ENCODE measurements around the gene OTOS. TPM values are rescaled to one million over a fixed set of nuclear protein-coding genes. Genes with fewer than 3 reads are reported as not detected.

The OTOS gene
- total RNA-seq, 2 experiments from 2014 or later: not detected

DNA sequence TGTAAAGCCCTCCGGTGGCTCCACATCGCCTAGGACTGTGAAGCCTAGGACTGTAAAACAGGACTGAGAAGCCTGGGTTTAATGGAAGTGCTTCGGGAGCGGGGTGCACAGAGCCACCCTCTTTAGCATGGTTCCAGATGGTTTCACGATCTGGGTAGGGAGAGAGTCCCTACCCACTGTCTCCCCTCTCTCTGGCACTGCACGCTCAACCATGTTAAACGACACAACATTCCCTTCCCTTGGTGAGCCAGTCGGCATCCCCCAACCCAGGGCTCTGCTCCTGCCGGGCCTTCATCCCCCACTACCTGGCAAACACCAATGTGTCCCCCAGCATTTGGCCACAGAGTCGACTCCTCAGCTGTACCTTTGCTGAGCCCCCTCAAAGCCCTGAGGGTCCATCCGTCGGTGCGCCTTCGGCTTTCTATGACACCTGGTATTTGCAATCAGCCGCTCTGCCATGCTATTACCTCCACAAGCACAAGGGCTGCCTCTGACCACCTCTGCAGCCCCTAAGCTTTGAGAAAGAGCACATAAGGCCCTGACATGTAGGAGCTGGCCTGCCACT, 5.4 kb downstream of the OTOS start:
- ChIA-PET POLR2A (no interaction called here), CTCF (ENCODE audit: unreplicated experiment) (no interaction called here)
- peaks cover 40% of the 10 kb centered on the region for H3K36me3 ChIP-seq (ENCODE audit: insufficient read depth, low read length)
- intact Hi-C loops (cut with micrococcal nuclease; ENCODE audit: unreplicated experiment): no loop called here
- H3K9me3 ChIP-seq (ENCODE audit: low read length): no peaks in the 10 kb centered on the region
- peak overlapping the region; percentile 99 for H3K4me2 ChIP-seq (ENCODE audit: low read length)
- no peaks in the 10 kb centered on the region for H3K9me2 ChIP-seq (ENCODE audit: insufficient read depth, low read length)
- peaks cover 17% of the 10 kb centered on the region for H3K4me1 ChIP-seq (ENCODE audit: insufficient read depth, low read length, poor library complexity, severe bottlenecking)
- peaks cover 20% of the 10 kb centered on the region for H3K79me2 ChIP-seq (ENCODE audit: insufficient read depth, low read depth, low read length)
- no peak overlapping the region for H3K27ac ChIP-seq (ENCODE audit: low read depth, low read length, poor library complexity, severe bottlenecking)
- peak overlapping the region; percentile 89 for H3K4me3 ChIP-seq (ENCODE audit: low read depth, low read length, poor library complexity, severe bottlenecking)
- TF ChIP-seq EZH2phosphoT487 (IDR thresholded peaks at IDR 0.05; ENCODE audit: borderline replicate concordance, low read depth, low read length): no peak
- TF ChIP-seq, protein P1, sequence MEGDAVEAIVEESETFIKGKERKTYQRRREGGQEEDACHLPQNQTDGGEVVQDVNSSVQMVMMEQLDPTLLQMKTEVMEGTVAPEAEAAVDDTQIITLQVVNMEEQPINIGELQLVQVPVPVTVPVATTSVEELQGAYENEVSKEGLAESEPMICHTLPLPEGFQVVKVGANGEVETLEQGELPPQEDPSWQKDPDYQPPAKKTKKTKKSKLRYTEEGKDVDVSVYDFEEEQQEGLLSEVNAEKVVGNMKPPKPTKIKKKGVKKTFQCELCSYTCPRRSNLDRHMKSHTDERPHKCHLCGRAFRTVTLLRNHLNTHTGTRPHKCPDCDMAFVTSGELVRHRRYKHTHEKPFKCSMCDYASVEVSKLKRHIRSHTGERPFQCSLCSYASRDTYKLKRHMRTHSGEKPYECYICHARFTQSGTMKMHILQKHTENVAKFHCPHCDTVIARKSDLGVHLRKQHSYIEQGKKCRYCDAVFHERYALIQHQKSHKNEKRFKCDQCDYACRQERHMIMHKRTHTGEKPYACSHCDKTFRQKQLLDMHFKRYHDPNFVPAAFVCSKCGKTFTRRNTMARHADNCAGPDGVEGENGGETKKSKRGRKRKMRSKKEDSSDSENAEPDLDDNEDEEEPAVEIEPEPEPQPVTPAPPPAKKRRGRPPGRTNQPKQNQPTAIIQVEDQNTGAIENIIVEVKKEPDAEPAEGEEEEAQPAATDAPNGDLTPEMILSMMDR (conservative IDR thresholded peaks at IDR 0.05; ENCODE audit: low read length): no peak
- no peak for DNase-seq (ENCODE audit: low spot score)
- H4K20me1 ChIP-seq (ENCODE audit: insufficient read depth, low read length): peaks cover 6% of the 10 kb centered on the region
- no peak overlapping the region for H2AFZ ChIP-seq (ENCODE audit: low read length)
- TSS peak; percentile 37 for BruUV-seq (replicated peaks)

DNA sequence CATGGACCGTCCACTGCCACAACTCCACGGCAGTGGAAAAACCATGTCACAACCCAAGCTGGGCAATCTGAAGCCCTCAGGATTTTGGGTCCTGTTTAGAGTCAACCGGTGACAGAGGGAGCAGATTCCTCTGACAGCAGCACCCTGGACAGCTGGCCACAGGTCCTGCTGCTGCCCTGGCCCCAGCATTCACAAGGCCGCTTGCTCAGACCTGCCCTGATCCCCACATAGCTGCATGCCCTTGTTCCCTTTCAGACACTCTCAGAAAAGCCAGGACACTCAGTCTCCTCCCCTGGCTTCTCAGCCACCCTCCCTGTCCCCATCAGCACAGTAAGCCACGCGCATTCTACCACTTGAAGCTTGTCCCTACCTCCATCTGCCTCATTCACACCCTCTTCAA, 6.0 kb downstream of the OTOS start:
- POLR2A ChIA-PET: no interaction called here

DNA sequence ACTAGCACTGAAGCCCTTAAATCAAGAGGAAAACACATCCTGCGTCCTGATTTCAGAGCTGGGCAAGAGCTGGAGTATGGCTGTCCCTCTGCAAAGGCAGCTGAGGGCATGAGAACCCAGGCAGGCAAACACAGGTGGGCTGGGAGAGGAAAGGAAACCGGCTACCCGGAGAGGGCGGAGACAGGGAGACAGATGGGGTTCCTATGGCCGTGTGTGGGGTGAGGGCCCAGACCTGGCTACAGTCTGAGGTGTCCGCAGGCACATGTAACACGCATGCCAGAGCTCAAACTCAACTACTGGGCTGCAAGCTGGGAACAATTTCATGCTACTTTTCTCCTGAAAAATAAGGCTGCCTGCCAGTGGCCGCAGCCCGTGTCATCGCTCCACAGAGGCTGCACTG, 7.1 kb downstream of the OTOS start:
- no peak overlapping the region for H3K27ac ChIP-seq (ENCODE audit: low read depth, low read length, poor library complexity, severe bottlenecking)
- intact Hi-C loops (cut with micrococcal nuclease; ENCODE audit: unreplicated experiment): no loop called here
- H4K20me1 ChIP-seq (ENCODE audit: insufficient read depth, low read length): peaks cover 6% of the 10 kb centered on the region
- no peaks in the 10 kb centered on the region for H3K9me3 ChIP-seq (ENCODE audit: low read length)
- no peak overlapping the region for H2AFZ ChIP-seq (ENCODE audit: low read length)
- H3K36me3 ChIP-seq (ENCODE audit: insufficient read depth, low read length): peaks cover 55% of the 10 kb centered on the region
- no peaks in the 10 kb centered on the region for H3K9me2 ChIP-seq (ENCODE audit: insufficient read depth, low read length)
- TF ChIP-seq, protein P1 (conservative IDR thresholded peaks at IDR 0.05; ENCODE audit: low read length): no peak
- TF ChIP-seq EZH2phosphoT487 (IDR thresholded peaks at IDR 0.05; ENCODE audit: borderline replicate concordance, low read depth, low read length): no peak
- no peak for DNase-seq (ENCODE audit: low spot score)
- TSS peak; percentile 39 for BruUV-seq (replicated peaks)
- no peak overlapping the region for H3K4me2 ChIP-seq (ENCODE audit: low read length)
- peaks cover 20% of the 10 kb centered on the region for H3K79me2 ChIP-seq (ENCODE audit: insufficient read depth, low read depth, low read length)
- CTCF ChIA-PET (ENCODE audit: unreplicated experiment): no interaction called here
- peaks cover 17% of the 10 kb centered on the region for H3K4me1 ChIP-seq (ENCODE audit: insufficient read depth, low read length, poor library complexity, severe bottlenecking)
- POLR2A ChIA-PET: no interaction called here
- no peak overlapping the region for H3K4me3 ChIP-seq (ENCODE audit: low read depth, low read length, poor library complexity, severe bottlenecking)

More for the DNA sequence above, 6.0 kb downstream of the OTOS start:
- Histone ChIP-seq H3K79me2 (ENCODE audit: insufficient read depth, low read depth, low read length) (peaks cover 20% of the 10 kb centered on the region), H2AFZ (ENCODE audit: low read length) (no peak overlapping the region), H3K4me3 (ENCODE audit: low read depth, low read length, poor library complexity, severe bottlenecking) (peak overlapping the region; percentile 89), H3K9me3 (ENCODE audit: low read length) (no peaks in the 10 kb centered on the region), H3K9me2 (ENCODE audit: insufficient read depth, low read length) (no peaks in the 10 kb centered on the region), H3K4me2 (ENCODE audit: low read length) (peak overlapping the region; percentile 99), H4K20me1 (ENCODE audit: insufficient read depth, low read length) (peaks cover 6% of the 10 kb centered on the region), H3K4me1 (ENCODE audit: insufficient read depth, low read length, poor library complexity, severe bottlenecking) (peaks cover 17% of the 10 kb centered on the region), H3K27ac (ENCODE audit: low read depth, low read length, poor library complexity, severe bottlenecking) (no peak overlapping the region), H3K36me3 (ENCODE audit: insufficient read depth, low read length) (peaks cover 46% of the 10 kb centered on the region)
- CTCF ChIA-PET (ENCODE audit: unreplicated experiment): no interaction called here
- intact Hi-C loops (cut with micrococcal nuclease; ENCODE audit: unreplicated experiment): no loop called here
- DNase-seq (ENCODE audit: low spot score): no peak
- no TSS peak for BruUV-seq (replicated peaks)
- no peak for TF ChIP-seq EZH2phosphoT487 (IDR thresholded peaks at IDR 0.05; ENCODE audit: borderline replicate concordance, low read depth, low read length)
- TF ChIP-seq, protein P1 (conservative IDR thresholded peaks at IDR 0.05; ENCODE audit: low read length): no peak
